Measurements from ENCODE around the gene ORAI2.

Gene ORAI2

DNA sequence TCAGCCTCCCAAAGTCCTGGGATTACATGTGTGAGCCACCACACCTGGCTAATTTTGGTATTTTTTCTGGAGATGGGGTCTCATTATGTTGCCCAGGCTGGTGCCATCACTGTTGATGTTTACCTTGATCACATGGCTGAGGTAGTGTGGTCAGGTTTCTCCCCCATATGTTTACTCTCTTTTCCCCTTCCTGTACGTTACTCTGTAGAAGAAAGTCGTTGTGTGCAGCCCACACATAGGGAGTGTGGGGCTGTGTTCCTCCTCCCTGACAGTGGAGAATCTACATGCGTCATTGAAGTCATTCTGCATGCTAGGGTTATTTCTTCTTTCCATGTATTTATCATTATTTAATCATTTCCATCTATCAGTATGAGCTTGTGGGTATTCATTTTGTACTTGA lies 16.3 kb upstream of the ORAI2 start:
- TF ChIP-seq, protein P1, sequence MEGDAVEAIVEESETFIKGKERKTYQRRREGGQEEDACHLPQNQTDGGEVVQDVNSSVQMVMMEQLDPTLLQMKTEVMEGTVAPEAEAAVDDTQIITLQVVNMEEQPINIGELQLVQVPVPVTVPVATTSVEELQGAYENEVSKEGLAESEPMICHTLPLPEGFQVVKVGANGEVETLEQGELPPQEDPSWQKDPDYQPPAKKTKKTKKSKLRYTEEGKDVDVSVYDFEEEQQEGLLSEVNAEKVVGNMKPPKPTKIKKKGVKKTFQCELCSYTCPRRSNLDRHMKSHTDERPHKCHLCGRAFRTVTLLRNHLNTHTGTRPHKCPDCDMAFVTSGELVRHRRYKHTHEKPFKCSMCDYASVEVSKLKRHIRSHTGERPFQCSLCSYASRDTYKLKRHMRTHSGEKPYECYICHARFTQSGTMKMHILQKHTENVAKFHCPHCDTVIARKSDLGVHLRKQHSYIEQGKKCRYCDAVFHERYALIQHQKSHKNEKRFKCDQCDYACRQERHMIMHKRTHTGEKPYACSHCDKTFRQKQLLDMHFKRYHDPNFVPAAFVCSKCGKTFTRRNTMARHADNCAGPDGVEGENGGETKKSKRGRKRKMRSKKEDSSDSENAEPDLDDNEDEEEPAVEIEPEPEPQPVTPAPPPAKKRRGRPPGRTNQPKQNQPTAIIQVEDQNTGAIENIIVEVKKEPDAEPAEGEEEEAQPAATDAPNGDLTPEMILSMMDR (IDR thresholded peaks at IDR 0.05; ENCODE audit: poor library complexity, severe bottlenecking) = no peak
- no peaks in the 10 kb centered on the region for H3K9me3 ChIP-seq (ENCODE audit: severe bottlenecking)
- no peak overlapping the region for H3K27ac ChIP-seq (ENCODE audit: poor library complexity, severe bottlenecking)
- ATAC-seq (ENCODE audit: low read depth) (no peak), DNase-seq (ENCODE audit: low spot score) (no peak)
- no peak overlapping the region for H3K4me3 ChIP-seq (ENCODE audit: severe bottlenecking)
- H3K36me3 ChIP-seq (ENCODE audit: low read depth) = peaks cover 39% of the 10 kb centered on the region
- H3K27me3 ChIP-seq (ENCODE audit: insufficient read depth, poor library complexity, severe bottlenecking) = no peaks in the 10 kb centered on the region
- H3K4me1 ChIP-seq (ENCODE audit: insufficient read depth, poor library complexity, severe bottlenecking) = no peaks in the 10 kb centered on the region

DNA sequence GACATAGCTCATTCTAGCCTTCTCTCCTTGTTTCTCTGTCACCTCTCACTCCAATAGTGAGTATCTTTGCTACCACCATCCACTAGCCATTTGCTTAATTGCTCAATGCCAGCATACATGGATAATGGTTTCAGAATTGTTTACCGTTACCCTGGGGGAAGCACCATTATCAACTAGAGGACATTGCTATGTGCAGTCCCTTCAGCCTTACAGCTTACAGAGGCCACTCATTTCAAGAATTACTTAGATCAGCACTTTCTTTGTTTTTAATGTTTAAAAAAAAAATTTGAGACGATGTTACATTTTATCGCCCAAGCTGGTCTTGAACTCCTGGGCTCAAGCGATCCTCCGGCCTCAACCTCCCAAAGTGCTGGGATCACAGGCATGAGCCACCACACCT lies 14.8 kb upstream of the ORAI2 start:
- H3K36me3 ChIP-seq (ENCODE audit: low read depth) = peaks cover 33% of the 10 kb centered on the region
- TF ChIP-seq, protein P1 (IDR thresholded peaks at IDR 0.05; ENCODE audit: poor library complexity, severe bottlenecking) = no peak
- peaks cover 5% of the 10 kb centered on the region for H3K4me1 ChIP-seq (ENCODE audit: insufficient read depth, poor library complexity, severe bottlenecking)
- no peak overlapping the region for H3K4me3 ChIP-seq (ENCODE audit: severe bottlenecking)
- H3K9me3 ChIP-seq (ENCODE audit: severe bottlenecking) = no peaks in the 10 kb centered on the region
- H3K27ac ChIP-seq (ENCODE audit: poor library complexity, severe bottlenecking) = no peak overlapping the region
- DNase-seq (ENCODE audit: low spot score) (no peak), ATAC-seq (ENCODE audit: low read depth) (no peak)
- no peaks in the 10 kb centered on the region for H3K27me3 ChIP-seq (ENCODE audit: insufficient read depth, poor library complexity, severe bottlenecking)

DNA sequence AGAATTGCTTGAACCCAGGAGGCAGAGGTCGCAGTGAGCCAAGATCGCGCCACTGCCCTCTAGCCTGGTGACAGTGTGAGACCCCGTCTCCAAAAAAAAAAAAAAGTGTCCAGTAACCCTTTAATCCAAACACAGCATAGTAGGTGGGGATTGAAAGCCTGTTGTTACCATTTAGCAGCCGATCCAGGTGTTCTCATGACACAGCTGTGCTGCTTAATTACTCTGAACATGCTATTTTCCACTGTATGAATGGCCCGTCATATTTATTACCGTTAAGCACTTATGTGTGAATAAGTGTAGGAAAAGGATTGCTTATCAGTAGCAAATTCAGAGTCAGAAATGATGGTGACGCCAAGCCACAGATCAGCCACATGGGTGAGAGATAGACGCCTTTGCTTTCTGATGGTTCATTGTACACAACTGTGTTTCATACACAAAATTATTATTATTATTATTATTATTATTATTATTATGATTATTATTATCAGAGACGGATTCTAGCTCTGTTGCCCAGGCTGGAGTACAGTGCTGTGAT lies 11.6 kb upstream of the ORAI2 start:
- Histone ChIP-seq H3K27me3 (ENCODE audit: insufficient read depth, poor library complexity, severe bottlenecking) (no peaks in the 10 kb centered on the region), H3K4me1 (ENCODE audit: insufficient read depth, poor library complexity, severe bottlenecking) (peaks cover 5% of the 10 kb centered on the region), H3K4me3 (ENCODE audit: severe bottlenecking) (no peak overlapping the region), H3K27ac (ENCODE audit: poor library complexity, severe bottlenecking) (no peak overlapping the region), H3K9me3 (ENCODE audit: severe bottlenecking) (no peaks in the 10 kb centered on the region), H3K36me3 (ENCODE audit: low read depth) (peaks cover 33% of the 10 kb centered on the region)
- TF ChIP-seq, protein P1 (IDR thresholded peaks at IDR 0.05; ENCODE audit: poor library complexity, severe bottlenecking) = no peak
- ATAC-seq (ENCODE audit: low read depth) (no peak), DNase-seq (ENCODE audit: low spot score) (no peak)

DNA sequence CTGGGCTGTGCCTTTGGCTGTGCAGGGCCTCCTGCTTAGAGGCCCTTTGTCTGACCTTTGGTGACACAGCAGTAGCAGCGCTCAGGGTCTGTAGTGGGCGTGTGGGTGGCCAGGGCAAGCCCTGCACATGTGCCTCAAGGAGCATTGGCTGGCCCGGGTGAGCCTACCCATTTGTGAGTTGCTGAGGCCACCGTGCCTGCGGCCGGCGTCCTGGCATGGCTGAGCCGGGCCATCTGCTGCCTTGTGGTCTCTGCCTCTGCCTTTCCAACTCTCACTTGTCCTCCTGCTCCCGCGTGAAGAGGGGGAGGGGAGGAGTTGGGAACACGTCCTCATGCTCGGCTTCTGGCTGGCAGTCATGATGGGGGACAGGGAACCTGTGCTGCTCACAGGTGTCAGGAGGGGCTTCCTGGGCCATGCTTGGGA lies 9.2 kb upstream of the ORAI2 start:
- Histone ChIP-seq H3K27me3 (ENCODE audit: insufficient read depth, poor library complexity, severe bottlenecking) (no peaks in the 10 kb centered on the region), H3K4me3 (ENCODE audit: severe bottlenecking) (no peak overlapping the region), H3K9me3 (ENCODE audit: severe bottlenecking) (no peaks in the 10 kb centered on the region), H3K4me1 (ENCODE audit: insufficient read depth, poor library complexity, severe bottlenecking) (peaks cover 5% of the 10 kb centered on the region), H3K36me3 (ENCODE audit: low read depth) (peaks cover 31% of the 10 kb centered on the region), H3K27ac (ENCODE audit: poor library complexity, severe bottlenecking) (no peak overlapping the region)
- no peak for ATAC-seq (ENCODE audit: low read depth)
- TF ChIP-seq, protein P1 (IDR thresholded peaks at IDR 0.05; ENCODE audit: poor library complexity, severe bottlenecking) = no peak
- no peak for DNase-seq (ENCODE audit: low spot score)

DNA sequence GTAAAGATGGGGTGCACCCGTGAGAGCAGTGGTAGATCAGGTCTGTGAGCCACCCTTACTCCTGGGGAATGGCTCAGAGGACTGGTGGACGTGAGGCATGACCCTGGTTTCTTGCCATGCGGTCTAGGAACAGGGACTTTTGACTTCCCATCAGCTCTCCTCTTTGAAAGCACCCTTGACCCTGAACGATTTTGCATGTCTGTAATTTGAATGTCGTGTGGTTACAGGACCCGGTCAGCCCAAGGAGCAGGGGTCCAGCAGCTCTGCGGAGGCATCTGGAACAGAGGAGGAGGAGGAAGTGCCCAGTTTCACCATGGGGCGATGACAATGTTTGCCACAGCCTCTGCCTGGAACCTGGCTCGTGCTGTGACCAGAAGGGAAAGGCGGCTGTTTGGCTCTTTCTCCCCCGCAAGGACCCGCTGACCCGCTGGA lies 8.6 kb upstream of the ORAI2 start:
- TF ChIP-seq, protein P1 (IDR thresholded peaks at IDR 0.05; ENCODE audit: poor library complexity, severe bottlenecking) = no peak
- DNase-seq (ENCODE audit: low spot score) = no peak
- Histone ChIP-seq H3K36me3 (ENCODE audit: low read depth) (peaks cover 31% of the 10 kb centered on the region), H3K4me3 (ENCODE audit: severe bottlenecking) (no peak overlapping the region), H3K4me1 (ENCODE audit: insufficient read depth, poor library complexity, severe bottlenecking) (peaks cover 5% of the 10 kb centered on the region), H3K9me3 (ENCODE audit: severe bottlenecking) (no peaks in the 10 kb centered on the region), H3K27me3 (ENCODE audit: insufficient read depth, poor library complexity, severe bottlenecking) (no peaks in the 10 kb centered on the region), H3K27ac (ENCODE audit: poor library complexity, severe bottlenecking) (no peak overlapping the region)
- no peak for ATAC-seq (ENCODE audit: low read depth)
